22Rv1 (cell line): ENCODE data around the gene KCTD3.

Source experiments
- CTCF ChIP-seq: fragments of 450-650 bp; IDR thresholded peaks from 2 replicates; pipeline ENCODE4 v1.5.1; 2017; ENCODE audit warnings: mild to moderate bottlenecking
- ZFX ChIP-seq: fragments of 450-650 bp; IDR thresholded peaks from 2 replicates; pipeline ENCODE4 v1.6.1; 2017; ENCODE audit warnings: antibody characterized with exemption, borderline replicate concordance

- no peak for TF ChIP-seq CTCF
- no peak for TF ChIP-seq ZFX
Observed at GRCh38 chr1:215650446-215651149, 83.5 kb downstream of the KCTD3 start.
